Cardiac septum (tissue), 1 donor: ENCODE data around the gene PTH1R. TPM values are rescaled to one million over a fixed set of nuclear protein-coding genes. Genes with fewer than 3 reads are reported as not detected.

Experiments used
- DNase-seq: peaks from one replicate; pipeline ENCODE4 v3.0.0-alpha.2; 2020; ENCODE audit warnings: low spot score
- intact Hi-C: fragments of 100-400 bp; cut with DNase I; formaldehyde crosslinking; loops from one replicate; pipeline ENCODE4 v1.14.0; 2022
- long read RNA-seq: library from polyadenylated mRNA; unstranded; transcript quantifications from one replicate; pipeline ENCODE4 v2.0.0, GENCODE V29; 2021
- total RNA-seq: library from RNA; stranded (reverse); fragmentation: NEBNext Ultra II Directional; extraction: Animal tissue kit (Norgen Biotek cat#: 25700); gene quantifications from one replicate; pipeline ENCODE4 v1.2.1, GENCODE V29; 2021
- donor health status: DM: no; HTN: no; CAD: no.

Gene PTH1R
- 5.4 TPM for total RNA-seq
- long read RNA-seq, transcript PTH1R-204 (15 exons, 1,914 nt), result major isoform, 8 of 25 reads
- long read RNA-seq, partial matches to known transcripts, result 4 of 25 reads
- long read RNA-seq, other reads (novel, unspliced or antisense), result 12 of 25 reads

GRCh38 chr3:46877406-46878125, at the start of gene PTH1R:
Gene PTH1R, plus strand, starts transcription at chr3:46877721. Its CDS starts 5,839 bp downstream, at chr3:46883560.
- intact Hi-C loops, result no loop called here
- no peak for DNase-seq

GRCh38 chr3:46829699-46830208, 47.8 kb upstream of the PTH1R start:
- no peak for DNase-seq
- intact Hi-C loops, result no loop called here

- intact Hi-C loops, result no loop called here
These were observed 46.7 kb upstream of the PTH1R start for GRCh38 chr3:46830801-46831200.

GRCh38 chr3:46831316-46831715, 46.2 kb upstream of the PTH1R start:
- intact Hi-C loops, result no loop called here
- DNase-seq, result no peak

More at GRCh38 chr3:46830801-46831200, 46.7 kb upstream of the PTH1R start:
- no peak for DNase-seq

- intact Hi-C loops, result no loop called here
These were observed 45.7 kb upstream of the PTH1R start for GRCh38 chr3:46831841-46832240.

GRCh38 chr3:46833346-46834300, 43.9 kb upstream of the PTH1R start:
- DNase-seq, result no peak
- intact Hi-C loops, result no loop called here

More at GRCh38 chr3:46831841-46832240, 45.7 kb upstream of the PTH1R start:
- DNase-seq, result no peak

- intact Hi-C loops, result no loop called here
- DNase-seq, result no peak
These were observed 42.5 kb upstream of the PTH1R start for GRCh38 chr3:46835054-46835453.

- DNase-seq, result no peak
- intact Hi-C loops, result no loop called here
These were observed 42.0 kb upstream of the PTH1R start for GRCh38 chr3:46835491-46835890.

- intact Hi-C loops, result no loop called here
- DNase-seq, result no peak
These were observed 39.2 kb upstream of the PTH1R start for GRCh38 chr3:46838301-46838700.

GRCh38 chr3:46840491-46840890, 37.0 kb upstream of the PTH1R start:
- intact Hi-C loops, result no loop called here

GRCh38 chr3:46843508-46843907, 34.0 kb upstream of the PTH1R start:
- intact Hi-C loops, result no loop called here

More at GRCh38 chr3:46840491-46840890, 37.0 kb upstream of the PTH1R start:
- DNase-seq, result no peak

GRCh38 chr3:46844397-46844796, 33.1 kb upstream of the PTH1R start:
- intact Hi-C loops, result no loop called here
- DNase-seq, result no peak

More at GRCh38 chr3:46843508-46843907, 34.0 kb upstream of the PTH1R start:
- DNase-seq, result no peak

- intact Hi-C loops, result no loop called here
- no peak for DNase-seq
These were observed 32.6 kb upstream of the PTH1R start for GRCh38 chr3:46844881-46845312.

GRCh38 chr3:46845397-46845859, 32.1 kb upstream of the PTH1R start:
- intact Hi-C loops, result no loop called here
- no peak for DNase-seq

GRCh38 chr3:46845860-46846623, 31.5 kb upstream of the PTH1R start:
- no peak for DNase-seq
- intact Hi-C loops, result no loop called here

GRCh38 chr3:46846624-46847542, 30.6 kb upstream of the PTH1R start:
- DNase-seq, result peak; percentile 63
- intact Hi-C loops, result no loop called here

GRCh38 chr3:46847744-46848143, 29.8 kb upstream of the PTH1R start:
- intact Hi-C loops, result no loop called here
- DNase-seq, result no peak
